ENCODE results near the gene SYF2.

SYF2 gene

GRCh38 chr1:25182629-25183028, 49.7 kb downstream of the SYF2 start:
- DNase-seq = no peak

- DNase-seq = no peak
Measured at GRCh38 chr1:25180996-25181395, 51.3 kb downstream of the SYF2 start.

DNA sequence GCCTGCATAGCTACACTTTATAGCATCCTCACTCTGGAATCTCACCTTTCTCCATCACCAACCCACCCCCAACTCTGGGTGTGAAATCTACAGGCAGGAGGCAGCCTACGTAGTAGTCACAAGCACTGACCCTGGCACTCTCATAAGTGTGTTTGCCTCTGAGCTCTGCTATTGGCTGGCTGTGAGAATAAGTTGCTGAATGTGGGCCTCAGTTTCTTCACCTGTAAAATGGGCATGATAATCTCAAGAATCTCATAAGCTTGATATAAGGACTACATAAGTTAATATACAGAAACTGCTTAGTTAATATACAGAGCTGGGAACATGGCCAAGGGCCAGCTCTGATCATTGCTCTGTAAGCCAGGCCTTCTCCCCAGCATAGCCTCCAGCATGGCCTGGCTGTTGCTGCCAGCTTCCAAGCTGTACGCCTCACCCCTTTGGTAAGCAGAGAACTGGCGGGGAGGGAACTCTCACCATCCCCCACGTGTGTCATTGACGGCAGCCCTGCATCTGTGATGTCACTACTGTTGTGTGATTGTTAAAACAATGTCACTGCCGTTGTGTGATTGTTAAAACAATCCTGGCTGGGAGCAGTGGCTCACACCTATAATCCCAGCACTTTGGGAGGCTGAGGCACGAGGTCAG, 53.3 kb downstream of the SYF2 start:
- DNase-seq = no peak

- no peak for DNase-seq
Measured at GRCh38 chr1:25174730-25175612, 57.3 kb downstream of the SYF2 start.

GRCh38 chr1:25174363-25174729, 58.0 kb downstream of the SYF2 start:
- no peak for DNase-seq

- DNase-seq = no peak
Measured at GRCh38 chr1:25173809-25174340, 58.4 kb downstream of the SYF2 start.

Data from NCI-H748 treated with DMSO at 0.1 percent for 48 hours (cell line).